ENCODE results near the gene PRAME.
"Not testable (repeated sequence)": the region's sequence is repeated elsewhere in the genome, so short reads cannot be mapped to it uniquely, and the experiment has no call there.

The PRAME gene

DNA sequence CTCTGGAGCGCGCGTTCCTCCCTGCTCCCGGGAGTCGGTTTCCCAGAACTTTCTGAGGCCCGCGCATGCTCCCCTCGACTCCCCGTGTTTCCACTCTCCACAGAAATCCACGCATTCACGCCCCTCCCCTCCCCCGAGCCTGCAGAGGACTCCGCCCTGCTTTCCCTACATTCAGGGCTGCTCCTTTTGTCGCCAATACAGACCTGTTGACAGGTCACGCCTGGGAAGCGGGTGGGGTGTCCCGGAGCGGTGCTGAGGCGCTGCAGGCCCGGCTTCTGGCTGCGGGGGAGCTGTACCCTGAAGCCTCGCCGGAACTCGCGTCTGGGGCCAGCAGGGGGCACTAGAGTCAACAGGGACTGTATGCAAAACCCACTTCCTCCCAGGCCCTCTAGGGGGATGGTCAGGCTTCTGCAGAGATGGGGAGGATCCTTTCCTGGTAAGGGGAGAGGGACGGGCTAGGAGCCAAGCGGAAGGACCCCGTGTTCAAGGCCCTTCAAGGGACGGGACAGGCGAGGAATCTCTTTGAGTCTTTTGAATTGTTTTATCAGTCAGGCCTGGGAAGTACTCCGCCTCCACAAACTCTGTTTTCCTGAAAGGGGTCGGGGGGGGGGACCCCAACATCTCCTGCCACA is at the start of gene PRAME:
Gene PRAME (minus strand): TSS at position 294 of the 632 bp plus-strand sequence. CDS start 2,433 bp downstream, outside the sequence.
- peak; percentile 87 for DNase-seq

- DNase-seq = not testable (repeated sequence)
Observed at GRCh38 chr22:22608022-22608421, 49.0 kb upstream of the PRAME start.

DNA sequence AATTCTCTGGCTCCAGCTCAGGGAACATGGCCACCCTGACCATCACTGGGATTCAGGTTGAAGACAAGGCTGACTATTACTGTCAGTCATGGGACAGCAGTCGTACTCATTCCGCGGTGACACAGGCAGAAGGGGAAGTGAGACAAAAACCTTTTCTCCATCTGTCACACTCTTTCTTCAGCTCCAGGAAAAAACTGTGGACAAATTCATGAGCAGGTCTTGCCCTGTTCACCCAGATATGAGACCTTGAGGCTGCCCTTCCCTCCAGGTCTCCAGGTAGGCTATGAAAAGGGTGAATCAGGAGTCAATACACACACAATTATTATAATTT is 46.0 kb upstream of the PRAME start:
- DNase-seq = no peak

DNA sequence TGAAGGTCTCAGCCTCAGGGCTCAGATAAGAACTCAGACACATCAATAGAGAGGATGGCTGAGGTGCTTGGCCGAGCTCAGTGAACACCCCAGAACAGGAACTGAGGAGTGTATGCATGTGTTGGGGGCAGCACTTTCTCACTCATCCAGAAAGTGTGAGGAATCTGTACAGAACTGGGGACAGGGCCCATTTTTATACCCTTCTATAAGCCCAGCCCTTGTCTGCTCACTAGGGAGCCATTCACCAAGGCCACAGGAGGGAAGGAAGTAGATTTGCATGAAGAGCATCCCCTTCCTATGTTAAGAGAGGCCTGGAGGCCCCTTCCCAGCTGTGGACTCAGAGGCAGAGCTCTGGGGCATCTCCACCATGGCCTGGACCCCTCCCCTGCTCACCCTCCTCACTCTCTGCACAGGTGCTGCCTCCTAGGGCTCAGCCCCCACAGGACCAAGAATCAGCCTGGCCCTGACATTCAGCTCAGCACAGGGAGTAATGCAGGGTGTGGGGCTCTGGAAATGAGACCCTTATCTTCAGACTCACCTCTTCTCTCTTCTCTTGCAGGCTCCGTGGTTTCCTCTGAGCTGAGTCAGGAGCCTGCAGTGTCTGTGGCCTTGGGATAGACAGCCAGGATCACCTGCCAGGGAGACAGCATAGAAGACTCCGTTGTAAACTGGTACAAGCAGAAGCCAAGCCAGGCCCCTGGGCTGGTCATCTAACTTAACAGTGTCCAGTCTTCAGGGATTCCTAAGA is 45.4 kb upstream of the PRAME start:
- no peak for DNase-seq

DNA sequence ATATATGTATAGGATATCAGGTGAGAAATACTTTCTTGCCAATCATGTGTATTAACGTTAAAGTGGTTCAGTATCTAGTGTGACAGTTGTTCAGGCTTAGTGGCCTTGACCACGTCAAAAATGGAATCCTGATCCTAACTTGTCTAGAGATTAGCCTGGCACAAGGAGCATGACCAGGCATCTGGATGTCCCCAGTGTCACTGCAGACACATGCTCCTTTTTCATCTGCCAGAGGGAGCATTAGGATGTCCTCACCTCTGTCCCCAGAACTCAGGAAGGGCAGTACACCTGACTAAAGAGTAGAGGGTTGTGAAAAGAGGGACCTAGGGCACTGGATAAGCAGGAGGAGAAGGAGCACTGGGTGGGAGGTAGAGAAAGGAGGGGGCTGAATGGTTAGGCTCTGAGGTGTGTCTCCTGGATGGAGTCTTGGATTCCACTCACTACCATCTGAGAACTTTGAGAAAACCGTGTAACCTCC is 44.4 kb upstream of the PRAME start:
- no peak for DNase-seq

- no peak for DNase-seq
Observed at GRCh38 chr22:22600531-22601261, 41.6 kb upstream of the PRAME start.

DNA sequence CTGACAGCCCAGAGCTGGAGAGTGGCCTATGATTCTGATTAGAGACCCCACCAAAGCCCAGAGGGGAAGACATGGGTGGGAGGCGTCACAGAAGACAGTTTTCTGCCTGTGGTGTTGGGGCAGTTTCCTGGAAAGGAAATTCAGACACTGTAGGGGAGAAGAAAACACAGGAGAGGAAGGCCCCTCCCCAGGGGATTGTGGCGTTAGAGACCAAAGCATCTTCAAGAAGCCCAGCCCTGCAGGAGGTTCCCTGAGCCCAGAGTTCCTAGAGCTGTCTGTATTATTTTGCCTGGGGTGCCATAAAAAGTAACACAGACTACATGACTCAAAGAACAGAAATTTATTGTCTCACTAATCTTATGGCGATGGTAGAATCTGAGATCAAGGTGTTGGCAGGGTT is 40.2 kb upstream of the PRAME start:
- no peak for DNase-seq

DNA sequence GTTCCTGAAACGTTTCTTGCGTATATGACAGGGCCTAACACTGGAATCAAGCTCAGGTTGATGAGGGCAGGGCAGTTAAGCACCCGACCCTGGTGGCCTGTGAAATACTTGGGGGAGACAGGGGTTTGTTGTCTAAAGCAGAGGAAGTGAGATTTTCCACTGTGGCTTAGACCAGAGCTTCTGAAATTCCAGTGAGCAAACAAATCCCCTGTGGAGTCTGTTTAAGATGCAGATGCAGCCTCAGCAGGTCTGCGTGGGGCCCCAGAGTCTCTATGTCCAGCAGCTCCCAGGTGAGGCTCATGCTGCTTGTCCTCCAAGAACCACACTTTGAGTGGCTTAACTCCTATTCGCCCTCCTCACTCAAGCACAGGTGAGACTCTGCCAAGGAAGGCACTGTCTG is 39.1 kb upstream of the PRAME start:
- DNase-seq = no peak

DNA sequence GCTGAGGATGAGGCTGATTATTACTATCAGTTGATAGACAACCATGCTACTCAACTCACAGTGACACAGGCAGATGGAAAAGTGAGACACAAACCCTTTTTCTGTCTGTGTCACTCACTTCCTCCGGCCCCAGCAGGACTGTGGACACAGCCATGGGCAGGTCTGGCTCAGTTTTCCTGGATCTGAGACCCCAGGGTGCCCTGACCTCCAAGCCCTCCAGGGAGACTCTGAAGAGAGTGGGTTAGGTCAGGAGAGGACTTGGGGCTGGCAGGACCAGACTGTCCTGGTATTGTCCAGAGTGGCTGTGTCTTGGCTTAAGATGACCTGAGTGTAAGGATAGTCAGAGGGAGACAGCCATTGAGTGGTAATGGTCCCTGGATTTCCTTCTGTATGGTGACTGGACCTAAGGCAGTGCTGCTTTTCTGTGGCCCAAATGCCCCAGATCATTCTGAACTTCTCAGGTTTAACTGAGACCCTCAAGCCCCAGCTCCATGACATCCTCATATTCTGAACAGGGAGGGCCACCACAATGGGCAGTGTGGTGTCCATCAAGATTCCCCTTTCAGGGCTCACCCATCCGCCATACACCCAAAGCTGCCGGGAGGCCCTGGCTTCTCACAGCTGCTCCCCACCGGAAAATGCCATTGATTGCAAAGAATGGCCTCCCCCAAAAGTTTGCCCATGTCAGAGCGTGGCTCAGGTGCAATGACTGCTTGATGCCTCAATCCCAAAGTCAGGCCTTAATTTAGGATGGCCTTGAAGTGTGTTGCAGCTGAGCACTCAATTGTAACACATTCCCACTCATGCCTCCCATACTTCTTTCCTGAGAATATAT is 36.2 kb upstream of the PRAME start:
- DNase-seq = no peak

DNA sequence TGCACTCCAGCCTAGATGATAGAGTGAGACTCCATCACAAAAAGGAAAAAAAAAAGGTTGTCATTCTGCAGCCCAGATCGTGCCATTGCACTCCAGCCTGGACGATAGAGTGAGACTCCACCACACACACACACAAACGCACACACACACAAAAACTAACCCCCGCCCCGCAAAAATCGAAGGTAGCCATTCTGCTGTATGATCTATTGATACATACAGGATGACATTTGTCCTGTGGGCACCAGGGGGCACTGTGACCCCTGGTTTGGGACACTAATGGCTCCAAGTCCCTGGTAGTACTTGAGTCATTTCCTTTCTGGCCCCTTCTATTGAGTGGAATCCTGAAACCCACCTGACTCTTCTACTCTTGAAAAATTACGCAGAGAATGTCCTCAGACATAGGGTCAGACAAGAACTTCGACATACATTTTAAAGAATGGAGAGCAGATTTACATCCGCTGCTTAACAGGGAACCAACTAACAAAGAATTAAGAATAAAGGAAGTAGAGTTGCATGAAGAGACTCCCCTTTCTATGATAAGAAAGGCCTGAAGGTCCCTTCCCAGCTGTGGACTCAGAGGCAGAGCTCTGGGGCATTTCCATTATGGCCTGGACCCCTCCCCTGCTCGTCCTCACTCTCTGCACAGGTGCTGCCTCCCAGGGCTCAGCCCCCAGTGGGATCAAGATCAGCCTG is 35.0 kb upstream of the PRAME start:
- peak; percentile 73 for DNase-seq

- DNase-seq = no peak
Observed at GRCh38 chr22:22593250-22593649, 34.2 kb upstream of the PRAME start.

DNA sequence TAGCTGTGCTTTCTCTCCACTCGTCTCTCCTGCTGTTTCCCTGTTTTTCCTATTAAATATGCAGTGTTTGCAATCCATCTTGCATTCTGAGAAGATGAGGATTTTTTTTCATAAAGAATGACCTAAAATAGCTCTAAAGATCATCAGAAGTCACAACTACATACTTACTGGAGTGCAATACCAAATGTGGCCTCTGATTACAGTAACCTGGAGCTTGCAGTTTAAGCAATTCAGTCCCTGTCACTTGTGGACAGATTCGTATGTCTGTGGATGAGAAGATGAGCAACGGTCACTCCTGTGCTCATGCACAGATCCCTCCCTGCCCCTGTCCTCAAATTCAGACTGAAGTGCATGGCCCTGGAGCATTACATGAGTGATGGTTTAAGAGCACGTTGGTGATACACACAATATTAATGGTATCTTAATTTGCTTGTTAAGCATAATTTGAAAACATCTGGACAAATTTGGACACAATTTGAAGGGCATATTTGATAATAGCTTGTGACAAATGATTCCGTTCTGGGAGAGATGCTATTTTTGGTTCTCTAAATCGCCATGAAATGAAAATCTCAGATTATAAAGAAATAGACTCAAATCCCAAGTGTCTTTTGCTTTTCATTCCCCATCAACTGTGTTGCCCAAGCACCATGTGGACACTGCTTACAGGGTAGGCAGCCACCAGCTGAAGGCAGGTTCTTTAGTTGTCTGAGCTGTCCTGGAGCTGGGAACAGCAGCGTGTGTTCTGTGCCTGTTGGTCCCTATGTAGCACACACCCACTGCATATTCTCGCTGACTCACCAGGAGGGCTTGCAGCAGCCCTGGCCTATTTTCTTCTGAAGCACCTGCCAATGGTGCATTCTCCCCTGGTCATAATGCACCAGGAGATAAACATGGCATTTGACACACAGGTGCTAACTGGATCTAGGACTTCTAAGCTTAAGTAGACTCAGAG is 32.6 kb upstream of the PRAME start:
- DNase-seq = no peak

DNA sequence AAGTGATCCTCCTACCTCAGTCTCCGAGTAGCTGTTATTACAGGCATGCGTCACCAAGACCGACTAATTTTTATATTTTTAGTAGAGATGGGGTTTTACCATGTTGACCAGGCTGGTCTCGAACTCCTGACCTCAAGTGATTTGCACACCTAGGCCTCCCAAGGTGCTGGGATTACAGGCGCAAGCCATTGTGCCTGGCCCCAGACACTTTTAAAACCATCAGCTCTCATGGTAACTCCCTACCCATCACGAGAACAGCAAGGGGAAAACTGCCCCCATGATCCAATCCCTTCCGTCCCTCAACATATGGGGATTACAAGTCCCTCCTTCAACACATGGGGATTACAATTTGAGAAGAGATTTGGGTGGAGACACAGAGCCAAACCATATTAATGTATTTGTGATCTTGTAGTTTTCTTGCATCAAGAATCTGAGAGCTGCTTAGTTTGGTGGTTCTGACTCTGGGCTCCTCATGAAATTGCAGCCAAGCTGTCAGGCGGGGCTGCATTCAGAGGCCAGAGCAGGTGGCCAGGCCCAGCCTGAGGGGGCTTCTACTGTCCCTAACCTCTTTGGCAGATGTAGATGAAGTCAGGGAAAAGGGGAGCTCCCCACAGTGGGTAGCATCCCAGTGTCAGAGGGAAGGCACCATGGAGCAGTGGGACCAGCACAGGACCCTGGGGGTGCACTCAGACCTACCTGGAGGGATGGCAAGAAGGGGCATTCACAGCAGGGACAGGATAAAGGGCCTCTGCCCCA is 31.2 kb upstream of the PRAME start:
- no peak for DNase-seq

- DNase-seq = no peak
Observed at GRCh38 chr22:22588485-22589164, 29.6 kb upstream of the PRAME start.

DNA sequence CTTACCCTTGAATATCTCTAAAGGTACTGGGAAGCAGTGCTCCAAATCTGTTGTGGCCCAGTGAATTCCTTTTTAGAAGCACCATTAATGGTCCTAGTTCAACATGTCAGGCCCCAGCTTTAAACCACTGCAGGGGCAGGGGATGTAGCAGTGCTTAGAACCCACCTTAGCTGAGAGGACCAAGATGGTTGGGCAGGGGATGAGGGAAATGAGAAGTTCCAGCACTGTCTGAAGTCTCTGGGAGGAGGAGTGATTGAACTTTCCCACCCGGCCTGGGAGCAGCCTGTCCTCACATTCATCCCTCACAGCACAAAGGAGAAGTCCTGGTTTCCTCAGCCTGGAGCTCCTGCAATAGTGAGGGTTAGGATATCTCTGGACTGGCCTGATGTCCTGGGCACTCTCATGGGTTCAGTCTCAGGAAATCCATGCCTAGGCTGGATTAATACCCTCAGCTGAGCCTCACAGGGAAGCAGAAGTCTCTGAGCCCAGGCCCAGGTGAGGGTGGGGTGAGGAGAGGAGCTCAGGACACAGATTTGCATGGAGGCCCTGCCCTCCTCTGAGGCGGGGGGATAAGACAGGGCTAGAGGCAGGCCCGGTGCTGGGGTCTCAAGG is 28.6 kb upstream of the PRAME start:
- DNase-seq = no peak

- no peak for DNase-seq
Observed at GRCh38 chr22:22584722-22585121, 25.7 kb upstream of the PRAME start.

DNA sequence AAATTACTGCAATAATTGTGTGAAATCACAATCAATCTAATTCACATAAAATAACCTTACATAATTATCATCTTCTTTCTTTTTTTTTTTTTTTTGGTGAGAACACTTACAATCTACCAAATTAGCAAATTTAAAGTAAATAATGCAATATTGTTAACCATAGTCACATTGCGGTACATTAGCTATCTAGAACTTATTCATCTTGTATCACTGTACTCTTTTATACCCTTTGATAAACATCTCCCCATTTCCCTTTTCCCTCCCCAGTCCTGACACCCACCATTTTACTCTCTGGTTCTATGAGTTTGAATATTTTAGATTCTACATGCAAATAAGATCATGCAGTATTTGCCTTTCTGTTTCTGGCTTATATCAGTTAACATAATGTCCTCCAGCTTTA is 24.0 kb upstream of the PRAME start:
- DNase-seq = no peak

- DNase-seq = not testable (repeated sequence)
Observed at GRCh38 chr22:22581524-22581923, 22.5 kb upstream of the PRAME start.

DNA sequence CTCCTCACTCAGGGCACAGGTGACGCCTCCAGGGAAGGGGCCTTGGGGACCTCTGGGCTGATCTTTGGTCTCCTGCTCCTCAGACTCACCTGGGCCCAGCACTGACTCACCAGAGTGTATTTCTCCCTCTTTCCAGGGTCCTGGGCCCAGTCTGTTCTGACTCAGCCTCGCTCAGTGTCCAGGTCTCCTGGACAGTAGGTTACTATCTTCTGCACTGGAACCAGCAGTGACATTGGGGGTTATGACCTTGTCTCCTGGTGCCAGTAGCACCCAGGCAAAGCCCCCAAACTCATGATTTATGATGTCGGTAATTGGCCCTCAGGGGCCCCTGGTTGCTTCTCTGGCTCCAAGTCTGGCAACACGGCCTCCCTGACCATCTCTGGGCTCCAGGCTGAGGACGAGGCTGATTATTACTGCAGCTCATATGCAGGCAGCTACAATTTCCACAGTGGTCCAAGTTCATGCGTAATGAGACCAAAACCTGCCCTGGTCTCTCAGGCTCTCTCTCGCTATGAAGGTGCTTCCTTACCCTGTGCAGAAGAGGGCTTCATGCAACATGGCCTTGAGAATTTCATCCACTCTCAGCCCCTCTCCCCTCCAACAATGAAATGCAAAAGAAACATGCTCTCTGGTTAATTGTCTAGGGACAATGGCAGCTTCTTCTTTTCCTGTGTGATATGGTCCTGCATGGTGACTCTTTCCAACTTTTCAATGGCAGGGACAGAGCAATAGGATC is 21.0 kb upstream of the PRAME start:
- DNase-seq = no peak
